ENCODE results near the gene TTLL11. TPM values are rescaled to one million over a fixed set of nuclear protein-coding genes. Genes with fewer than 3 reads are reported as not detected.

Gene TTLL11
- total and polyA plus RNA-seq, 2 experiments from 2014 or later = 4.7 to 6.7 TPM

DNA sequence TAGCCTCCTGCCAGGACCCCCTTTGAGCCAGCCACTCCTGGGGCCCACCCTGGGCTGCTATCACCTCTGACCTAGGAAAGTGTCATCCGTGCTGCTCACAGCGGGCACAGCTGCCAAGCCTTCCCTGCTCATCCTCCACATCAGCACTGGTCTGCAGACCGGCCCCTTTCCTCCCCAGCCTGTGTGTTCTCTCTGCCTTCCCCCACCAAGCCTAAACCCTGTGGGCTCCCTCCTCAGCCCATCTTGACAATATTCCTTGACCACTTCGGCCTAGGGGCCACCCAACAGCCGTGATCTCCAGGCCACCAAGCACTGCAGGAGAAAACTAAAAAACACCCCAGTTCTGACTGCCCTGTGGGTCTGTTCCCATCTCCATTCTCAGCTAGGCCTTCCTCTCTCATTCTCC is 306.6 kb downstream of the TTLL11 start:
- DNase-seq (ENCODE audit: low read depth in 1 of 2, low spot score in 1 of 2) = no peak
- Histone ChIP-seq H3K36me3 (peaks cover 18% of the 10 kb centered on the region), H3K27ac (peak overlapping the region; percentile 60), H3K9me3 (ENCODE audit: low read depth) (no peaks in the 10 kb centered on the region), H3K4me1 (ENCODE audit: low read depth) (peaks cover 14% of the 10 kb centered on the region), H3K27me3 (no peaks in the 10 kb centered on the region), H3K4me3 (no peak overlapping the region)
- TF ChIP-seq, protein P1, sequence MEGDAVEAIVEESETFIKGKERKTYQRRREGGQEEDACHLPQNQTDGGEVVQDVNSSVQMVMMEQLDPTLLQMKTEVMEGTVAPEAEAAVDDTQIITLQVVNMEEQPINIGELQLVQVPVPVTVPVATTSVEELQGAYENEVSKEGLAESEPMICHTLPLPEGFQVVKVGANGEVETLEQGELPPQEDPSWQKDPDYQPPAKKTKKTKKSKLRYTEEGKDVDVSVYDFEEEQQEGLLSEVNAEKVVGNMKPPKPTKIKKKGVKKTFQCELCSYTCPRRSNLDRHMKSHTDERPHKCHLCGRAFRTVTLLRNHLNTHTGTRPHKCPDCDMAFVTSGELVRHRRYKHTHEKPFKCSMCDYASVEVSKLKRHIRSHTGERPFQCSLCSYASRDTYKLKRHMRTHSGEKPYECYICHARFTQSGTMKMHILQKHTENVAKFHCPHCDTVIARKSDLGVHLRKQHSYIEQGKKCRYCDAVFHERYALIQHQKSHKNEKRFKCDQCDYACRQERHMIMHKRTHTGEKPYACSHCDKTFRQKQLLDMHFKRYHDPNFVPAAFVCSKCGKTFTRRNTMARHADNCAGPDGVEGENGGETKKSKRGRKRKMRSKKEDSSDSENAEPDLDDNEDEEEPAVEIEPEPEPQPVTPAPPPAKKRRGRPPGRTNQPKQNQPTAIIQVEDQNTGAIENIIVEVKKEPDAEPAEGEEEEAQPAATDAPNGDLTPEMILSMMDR (IDR thresholded peaks at IDR 0.05; ENCODE audit: low read depth, low read length) = no peak

DNA sequence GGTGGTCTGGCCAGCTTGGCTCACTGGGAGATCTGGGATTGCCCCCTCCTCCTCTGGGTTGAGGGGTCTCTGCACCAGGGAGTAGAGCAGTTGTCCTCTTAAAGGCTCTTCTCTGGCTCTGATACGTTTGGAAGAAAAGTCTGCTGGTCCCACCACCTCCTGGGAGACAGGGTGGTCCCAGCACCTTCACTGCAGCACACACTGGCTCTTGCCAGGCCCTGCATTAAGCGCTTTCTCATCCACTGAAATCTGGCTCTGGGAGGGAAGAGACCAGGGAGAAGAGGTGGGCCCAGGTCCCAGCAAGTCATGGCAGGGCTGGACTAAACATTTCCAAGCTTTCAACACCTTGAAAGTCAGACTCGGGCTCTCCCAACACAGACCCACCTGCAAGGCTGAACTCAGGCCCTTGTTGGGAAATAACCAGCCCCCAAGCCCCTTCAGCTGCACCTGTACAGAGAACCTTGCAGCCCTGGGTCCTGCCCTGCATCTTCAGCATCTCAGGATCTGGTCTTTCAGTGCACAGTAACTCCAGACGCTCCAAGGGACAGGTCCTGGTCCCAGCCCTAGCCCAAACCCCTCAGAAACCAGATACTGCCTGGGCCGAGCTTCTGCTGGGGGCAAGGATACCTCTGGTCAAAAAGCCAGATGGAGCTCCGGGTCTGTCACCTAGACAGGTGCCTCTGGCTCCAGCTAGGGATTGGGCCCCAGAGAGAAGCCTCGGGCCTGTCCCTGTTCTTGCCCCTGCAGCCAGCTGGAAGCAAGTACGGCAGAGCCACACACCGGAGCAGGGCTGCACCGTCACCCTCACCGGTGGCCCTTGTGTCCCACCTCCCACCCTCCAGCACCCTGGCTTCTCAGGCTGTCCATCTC is 307.2 kb downstream of the TTLL11 start:
- Histone ChIP-seq H3K9me3 (ENCODE audit: low read depth) (no peaks in the 10 kb centered on the region), H3K4me1 (ENCODE audit: low read depth) (peaks cover 14% of the 10 kb centered on the region), H3K27me3 (no peaks in the 10 kb centered on the region), H3K36me3 (peaks cover 22% of the 10 kb centered on the region), H3K27ac (peak overlapping the region; percentile 60), H3K4me3 (no peak overlapping the region)
- DNase-seq (ENCODE audit: low read depth in 1 of 2, low spot score in 1 of 2) = no peak
- TF ChIP-seq, protein P1 (IDR thresholded peaks at IDR 0.05; ENCODE audit: low read depth, low read length) = no peak

DNA sequence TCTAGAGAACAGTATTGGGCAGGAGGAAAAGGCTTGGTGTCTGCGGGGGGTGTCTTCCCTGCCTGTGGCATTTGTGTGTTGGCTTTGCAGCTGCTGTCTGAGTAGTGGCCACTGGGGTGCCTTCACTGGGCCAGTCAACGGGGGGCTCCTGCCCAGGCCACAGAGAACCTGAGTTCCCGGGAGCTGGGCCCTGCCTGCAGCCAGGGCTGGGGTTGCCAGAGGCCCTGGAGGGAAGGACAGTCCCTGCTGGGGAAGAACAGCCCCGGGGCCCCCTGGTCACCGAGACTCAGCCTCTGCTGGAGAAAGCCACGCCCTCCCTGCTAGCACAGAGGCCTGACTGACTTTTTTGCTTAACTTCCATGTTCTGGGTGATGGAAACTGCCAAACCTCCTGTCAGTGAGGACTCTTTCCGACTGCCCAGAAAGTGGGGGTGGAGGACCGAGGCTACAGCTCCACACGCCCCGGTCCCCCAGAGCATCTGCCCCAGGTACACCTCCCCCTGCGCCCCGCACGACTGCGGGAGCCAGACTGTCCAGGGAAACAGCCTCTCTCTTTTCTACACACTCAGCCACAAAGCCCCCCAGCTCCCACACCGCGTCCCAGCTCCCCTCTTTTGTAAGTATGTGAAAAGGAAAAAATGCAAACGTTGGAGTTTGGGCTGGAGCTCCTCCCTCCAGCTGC is 308.2 kb downstream of the TTLL11 start:
- TF ChIP-seq, protein P1 (IDR thresholded peaks at IDR 0.05; ENCODE audit: low read depth, low read length) = no peak
- H3K36me3 ChIP-seq = peaks cover 25% of the 10 kb centered on the region
- peak overlapping the region; percentile 60 for H3K27ac ChIP-seq
- H3K4me1 ChIP-seq (ENCODE audit: low read depth) = peaks cover 20% of the 10 kb centered on the region
- DNase-seq (ENCODE audit: low read depth in 1 of 2, low spot score in 1 of 2) = no peak
- no peak overlapping the region for H3K4me3 ChIP-seq
- no peaks in the 10 kb centered on the region for H3K27me3 ChIP-seq
- H3K9me3 ChIP-seq (ENCODE audit: low read depth) = no peaks in the 10 kb centered on the region

DNA sequence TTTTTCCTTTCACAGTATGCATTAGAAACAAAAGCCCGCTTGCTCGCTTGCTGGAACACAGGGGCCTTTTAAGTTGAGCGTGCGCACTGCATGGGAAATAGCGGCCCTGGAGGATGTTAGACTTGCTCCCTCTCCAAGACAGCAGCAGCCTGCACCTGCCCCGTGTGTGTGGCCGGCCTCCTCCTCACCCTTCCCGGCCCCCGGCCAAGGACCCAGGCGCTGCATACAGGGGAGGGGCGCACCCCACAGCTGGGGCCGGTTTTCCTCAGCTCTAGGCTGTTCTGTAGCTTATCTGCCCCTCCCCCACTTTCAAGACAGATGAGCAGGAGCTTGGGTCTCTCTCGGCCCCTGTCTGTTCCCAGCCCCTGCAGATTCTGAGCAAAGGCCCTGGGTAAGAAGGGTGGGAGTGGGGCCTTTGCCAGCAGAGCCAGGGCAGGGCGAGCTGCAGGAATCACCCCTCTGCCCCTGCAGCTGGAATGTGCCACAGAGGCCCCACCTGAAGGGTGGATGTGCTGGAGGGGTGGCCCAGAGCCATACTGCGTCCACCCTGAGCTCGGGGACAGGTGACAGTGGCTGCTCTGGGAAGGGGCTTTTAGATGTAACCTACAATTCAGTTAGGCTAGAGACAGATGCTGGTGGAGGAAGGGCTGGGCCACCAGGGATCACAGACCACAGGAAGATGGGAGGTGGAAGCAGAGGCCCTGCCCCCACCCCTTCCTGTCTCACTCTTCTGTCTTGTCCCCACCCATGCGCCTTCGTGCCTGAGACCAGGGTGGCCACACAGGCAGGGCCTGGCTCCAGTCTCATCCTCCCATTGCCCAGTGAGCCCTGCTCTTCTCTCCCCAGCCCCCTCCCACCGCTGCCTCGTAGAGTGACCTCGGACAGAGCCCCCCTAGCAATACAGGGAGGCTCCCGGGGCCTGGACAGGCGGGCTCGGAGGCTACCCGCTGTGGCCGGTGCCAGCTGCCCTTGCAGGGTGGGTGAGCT is 309.3 kb downstream of the TTLL11 start:
- no peaks in the 10 kb centered on the region for H3K9me3 ChIP-seq (ENCODE audit: low read depth)
- H3K4me3 ChIP-seq = no peak overlapping the region
- peaks cover 25% of the 10 kb centered on the region for H3K36me3 ChIP-seq
- H3K4me1 ChIP-seq (ENCODE audit: low read depth) = peaks cover 29% of the 10 kb centered on the region
- TF ChIP-seq, protein P1 (IDR thresholded peaks at IDR 0.05; ENCODE audit: low read depth, low read length) = no peak
- no peak for DNase-seq (ENCODE audit: low read depth in 1 of 2, low spot score in 1 of 2)
- no peaks in the 10 kb centered on the region for H3K27me3 ChIP-seq
- peak overlapping the region; percentile 60 for H3K27ac ChIP-seq

DNA sequence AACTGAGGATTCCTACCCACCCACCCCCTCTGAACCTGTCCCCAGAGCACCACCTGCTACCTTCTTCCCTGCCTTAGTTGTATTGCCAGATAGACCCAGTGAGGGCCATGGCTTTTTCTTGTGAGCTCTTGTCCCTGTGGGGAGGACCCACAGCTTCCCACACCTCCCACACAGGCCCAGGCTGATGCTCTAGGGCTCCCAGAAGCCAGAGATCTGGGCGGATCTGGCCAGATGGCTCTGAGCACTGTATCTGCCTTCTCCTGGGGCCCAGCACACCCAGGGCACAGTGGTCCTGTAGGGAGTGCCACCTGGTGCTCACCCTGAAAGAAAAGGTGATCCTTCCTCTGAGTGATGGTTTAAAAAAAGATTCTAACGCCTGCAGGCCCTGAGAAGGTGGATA is 310.0 kb downstream of the TTLL11 start:
- Histone ChIP-seq H3K27me3 (no peaks in the 10 kb centered on the region), H3K4me3 (no peak overlapping the region), H3K4me1 (ENCODE audit: low read depth) (peaks cover 29% of the 10 kb centered on the region), H3K36me3 (peaks cover 25% of the 10 kb centered on the region), H3K9me3 (ENCODE audit: low read depth) (no peaks in the 10 kb centered on the region), H3K27ac (peak overlapping the region; percentile 60)
- no peak for DNase-seq (ENCODE audit: low read depth in 1 of 2, low spot score in 1 of 2)
- TF ChIP-seq, protein P1 (IDR thresholded peaks at IDR 0.05; ENCODE audit: low read depth, low read length) = no peak

Data from cardiac muscle cell (in vitro differentiated cells and primary cell).